Measurements from ENCODE around the gene GJB1.
"Not testable (repeated sequence)": the region's sequence is repeated elsewhere in the genome, so short reads cannot be mapped to it uniquely, and the experiment has no call there.

GJB1 gene

GRCh38 chrX:71222929-71223328 is at the start of gene GJB1:
TSS of gene GJB1 (plus strand) at chrX:71223224. CDS start at chrX:71223708, 484 bp downstream.
- DNase-seq, result no peak

GRCh38 chrX:71173440-71173839 is 49.6 kb upstream of the GJB1 start:
- DNase-seq, result no peak

- DNase-seq, result no peak
These were observed 48.2 kb upstream of the GJB1 start for GRCh38 chrX:71174795-71175194.

- no peak for DNase-seq
These were observed 47.5 kb upstream of the GJB1 start for GRCh38 chrX:71175531-71175930.

- no peak for DNase-seq
These were observed 45.7 kb upstream of the GJB1 start for GRCh38 chrX:71177327-71177726.

GRCh38 chrX:71178908-71179307 is 44.1 kb upstream of the GJB1 start:
- DNase-seq, result peak; percentile 83

GRCh38 chrX:71180579-71181265 is 42.3 kb upstream of the GJB1 start:
- DNase-seq, result not testable (repeated sequence)

- no peak for DNase-seq
These were observed 41.5 kb upstream of the GJB1 start for GRCh38 chrX:71181558-71181909.

GRCh38 chrX:71181910-71182799 is 40.9 kb upstream of the GJB1 start:
- peak; percentile 99 for DNase-seq

GRCh38 chrX:71182871-71183270 is 40.2 kb upstream of the GJB1 start:
- DNase-seq, result no peak

GRCh38 chrX:71183341-71183740 is 39.7 kb upstream of the GJB1 start:
- DNase-seq, result no peak

GRCh38 chrX:71184092-71184491 is 38.9 kb upstream of the GJB1 start:
- no peak for DNase-seq

GRCh38 chrX:71184803-71185495 is 38.1 kb upstream of the GJB1 start:
- no peak for DNase-seq

- no peak for DNase-seq
These were observed 31.8 kb upstream of the GJB1 start for GRCh38 chrX:71191248-71191647.

- DNase-seq, result no peak
These were observed 26.9 kb upstream of the GJB1 start for GRCh38 chrX:71195964-71196649.

- DNase-seq, result no peak
These were observed 25.0 kb upstream of the GJB1 start for GRCh38 chrX:71198066-71198465.

GRCh38 chrX:71199252-71200008 is 23.6 kb upstream of the GJB1 start:
- DNase-seq, result no peak

- no peak for DNase-seq
These were observed 12.2 kb upstream of the GJB1 start for GRCh38 chrX:71210816-71211215.

- no peak for DNase-seq
These were observed 10.5 kb upstream of the GJB1 start for GRCh38 chrX:71212536-71212935.

- DNase-seq, result no peak
These were observed 8.9 kb upstream of the GJB1 start for GRCh38 chrX:71214152-71214551.

- DNase-seq, result no peak
These were observed 8.3 kb upstream of the GJB1 start for GRCh38 chrX:71214604-71215337.

All from NCI-H2227 treated with DMSO at 0.1 percent for 48 hours (cell line).